GM12878 (cell line): ENCODE results near the gene CDKN2AIPNL. TPM values are rescaled to one million over a fixed set of nuclear protein-coding genes. Genes with fewer than 3 reads are reported as not detected.

Experiments used
- ATAC-seq: fragments of 200-7000 bp; cut with Tn5 transposase; 3 replicates; pipeline ENCODE4 v1.9.1; 2020; ENCODE audit warnings: mild to moderate bottlenecking, moderate library complexity
- BruUV-seq: library from RNA; stranded (reverse); fragments of 400-500 nt; replicated peaks from 2 replicates; lab custom pipeline; 2021; lab: Mats Ljungman, UMichigan
- CTCF ChIA-PET: fragments of 300-600 bp; sonication (Branson Sonifier 250); formaldehyde crosslinking; extraction: SDS; loops from one replicate; lab custom pipeline; 2021; ENCODE audit warnings: inconsistent platforms; lab: Yijun Ruan, JAX
- POLR2A ChIA-PET: fragments of 350-600 bp; formaldehyde crosslinking; extraction: SDS; loops from one replicate; lab custom pipeline; 2021; ENCODE audit warnings: inconsistent platforms; lab: Charles Lee
- RAD21 ChIA-PET: fragments of 300-600 bp; sonication (Branson Sonifier 250); formaldehyde crosslinking; loops from one replicate; lab custom pipeline; 2023; ENCODE audit warnings: antibody characterized with exemption; ENCODE audit not compliant: unreplicated experiment; lab: Charles Lee
- SMC1A ChIA-PET: fragments of 300-600 bp; sonication (Branson Sonifier 250); formaldehyde crosslinking; loops from one replicate; lab custom pipeline; 2023; ENCODE audit not compliant: unreplicated experiment, uncharacterized antibody; lab: Charles Lee
- DNase-seq: peaks from one replicate; pipeline ENCODE4 v3.0.0-alpha.2; 2011; ENCODE audit warnings: low read depth, low spot score
- FAIRE-seq: peaks from 3 replicates; lab custom pipeline; 2011; peaks lifted over from hg19 to GRCh38; lab: Jason Lieb, UNC
- H2AFZ ChIP-seq: 2 replicates; pipeline ENCODE4 v1.6.0; 2011; ENCODE audit warnings: low read depth, low read length, control low read depth; ENCODE audit not compliant: control insufficient read depth
- H3K27ac ChIP-seq: 2 replicates; pipeline ENCODE4 v1.5.1; 2011; ENCODE audit warnings: control low read depth; ENCODE audit not compliant: control insufficient read depth, insufficient read depth
- H3K27me3 ChIP-seq, 2 experiments: replicated peaks in 1 of 2; 2 replicates each; pipeline versions ENCODE4 v1.6.0 to v1.6.1; 2011; ENCODE audit warnings: low read length in 1 of 2; ENCODE audit not compliant: control insufficient read depth in 2 of 2, insufficient read depth in 2 of 2
- H3K36me3 ChIP-seq, 2 experiments: 2 replicates each; pipeline ENCODE4 v1.5.1; 2011; ENCODE audit warnings: low read length in 1 of 2; ENCODE audit not compliant: control insufficient read depth in 2 of 2, insufficient read depth in 2 of 2
- H3K4me1 ChIP-seq: 2 replicates; pipeline ENCODE4 v1.6.1; 2011; ENCODE audit warnings: mild to moderate bottlenecking, low read length, moderate library complexity, mixed read lengths; ENCODE audit not compliant: control insufficient read depth, insufficient read depth
- H3K4me2 ChIP-seq: 2 replicates; pipeline ENCODE4 v1.6.0; 2011; ENCODE audit warnings: control low read depth; ENCODE audit not compliant: control insufficient read depth, insufficient read depth
- H3K4me3 ChIP-seq: fragments of 200-600 bp; sonication (generic); 2 replicates; pipeline ENCODE4 v1.5.1; 2016
- H3K79me2 ChIP-seq: 2 replicates; pipeline ENCODE4 v1.6.0; 2011; ENCODE audit warnings: low read length; ENCODE audit not compliant: control insufficient read depth, insufficient read depth
- H3K9ac ChIP-seq: 2 replicates; pipeline ENCODE4 v1.8.0; 2011; ENCODE audit warnings: low read length, control low read depth, mixed read lengths; ENCODE audit not compliant: control insufficient read depth, insufficient read depth
- H3K9me3 ChIP-seq: replicated peaks from 3 replicates; pipeline ENCODE4 v1.5.1; 2011; ENCODE audit warnings: mild to moderate bottlenecking, low read length; ENCODE audit not compliant: control insufficient read depth, insufficient read depth
- H4K20me1 ChIP-seq: 2 replicates; pipeline ENCODE4 v1.6.0; 2011; ENCODE audit not compliant: control insufficient read depth, insufficient read depth
- ATF7 ChIP-seq: fragments of 450-650 bp; IDR thresholded peaks from 2 replicates; pipeline ENCODE4 v1.6.1; 2016; ENCODE audit warnings: low read depth, mild to moderate bottlenecking
- BMI1 ChIP-seq: fragments of 450-650 bp; IDR thresholded peaks from 2 replicates; pipeline ENCODE4 v1.6.1; 2016; ENCODE audit warnings: mild to moderate bottlenecking, moderate library complexity, borderline replicate concordance
- CBX5 ChIP-seq: sonication (generic); IDR thresholded peaks from 2 replicates; pipeline ENCODE4 v1.6.1; 2016; ENCODE audit warnings: low read depth, moderate library complexity, mild to moderate bottlenecking, inconsistent platforms
- CHD2 ChIP-seq: IDR thresholded peaks from 2 replicates; pipeline ENCODE4 v1.6.1; 2011; ENCODE audit warnings: low read depth, low read length, improper control_type of control experiment, borderline replicate concordance
- CREB1 ChIP-seq: IDR thresholded peaks from 2 replicates; pipeline ENCODE4 v1.6.1; 2012; ENCODE audit warnings: low read depth, mild to moderate bottlenecking, inconsistent platforms
- CREM ChIP-seq: IDR thresholded peaks from 2 replicates; pipeline ENCODE4 v1.6.1; 2014; ENCODE audit warnings: antibody characterized with exemption, low read depth
- ESRRA ChIP-seq: IDR thresholded peaks from 2 replicates; pipeline ENCODE4 v1.6.1; 2012; ENCODE audit warnings: mild to moderate bottlenecking, low read length, improper control_type of control experiment
- FOXK2 ChIP-seq: fragments of 450-650 bp; IDR thresholded peaks from 2 replicates; pipeline ENCODE4 v1.6.1; 2017; ENCODE audit warnings: mild to moderate bottlenecking, moderate library complexity
- HDGF ChIP-seq: fragments of 450-650 bp; IDR thresholded peaks from 2 replicates; pipeline ENCODE4 v1.6.1; 2016; ENCODE audit warnings: antibody characterized with exemption
- IKZF1 ChIP-seq: fragments of 450-650 bp; conservative IDR thresholded peaks from 2 replicates; pipeline ENCODE4 v1.6.1; 2017; ENCODE audit warnings: antibody characterized with exemption, mild to moderate bottlenecking
- IKZF2 ChIP-seq, 2 experiments: fragments of 450-650 bp; IDR thresholded peaks; 2 replicates each; pipeline ENCODE4 v1.6.1; 2017; ENCODE audit warnings: mild to moderate bottlenecking in 2 of 2, moderate library complexity in 2 of 2
- KAT2A ChIP-seq: conservative IDR thresholded peaks from 2 replicates; pipeline ENCODE4 v1.6.1; 2011; ENCODE audit warnings: low read depth, low read length; ENCODE audit not compliant: control insufficient read depth
- MEF2B ChIP-seq: fragments of 450-650 bp; IDR thresholded peaks from 2 replicates; pipeline ENCODE4 v1.6.1; 2018; ENCODE audit warnings: mild to moderate bottlenecking, moderate library complexity; ENCODE audit not compliant: partially characterized antibody, poor library complexity, severe bottlenecking
- MYB ChIP-seq: fragments of 150-350 bp; IDR thresholded peaks from 2 replicates; pipeline ENCODE4 v1.6.1; 2014; ENCODE audit warnings: mild to moderate bottlenecking, low read depth, low read length, borderline replicate concordance
- NFIC ChIP-seq: IDR thresholded peaks from 2 replicates; pipeline ENCODE4 v1.6.1; 2012; ENCODE audit warnings: low read depth, mild to moderate bottlenecking, inconsistent platforms, low read length, moderate library complexity
- NR2C2 ChIP-seq: IDR thresholded peaks from 2 replicates; pipeline ENCODE4 v1.6.1; 2011; ENCODE audit warnings: borderline replicate concordance, low read depth; ENCODE audit not compliant: control insufficient read depth, insufficient read length
- RCOR1 ChIP-seq: conservative IDR thresholded peaks from 2 replicates; pipeline ENCODE4 v1.6.1; 2012; ENCODE audit warnings: low read depth, low read length, improper control_type of control experiment
- SIN3A ChIP-seq: IDR thresholded peaks from 2 replicates; pipeline ENCODE4 v1.6.1; 2012; ENCODE audit warnings: low read depth, low read length, improper control_type of control experiment
- ZNF207 ChIP-seq: fragments of 450-650 bp; IDR thresholded peaks from 2 replicates; pipeline ENCODE4 v1.6.1; 2014; ENCODE audit warnings: antibody characterized with exemption, mild to moderate bottlenecking, borderline replicate concordance
- ZNF24 ChIP-seq: fragments of 450-650 bp; IDR thresholded peaks from 2 replicates; pipeline ENCODE4 v1.6.1; 2017; ENCODE audit warnings: antibody characterized with exemption, mild to moderate bottlenecking
- WGBS: methylation state at CpG from one replicate; pipeline ENCODE4 v1.1.6; 2016; ENCODE audit warnings: low lambda C conversion rate; ENCODE audit not compliant: insufficient replicate concordance, insufficient coverage; ENCODE audit errors: missing lambda C conversion rate; 5-methylcytosine and 5-hydroxymethylcytosine counted together
- in situ Hi-C: fragments of 300-500 bp; cut with MboI; formaldehyde crosslinking; loops from 9 replicates; pipeline ENCODE4 v1.14.3; 2018; ENCODE audit warnings: mixed read lengths
- intact Hi-C: fragments of 100-400 bp; cut with micrococcal nuclease; formaldehyde crosslinking; loops from one replicate; pipeline ENCODE4 v1.14.2; 2022; ENCODE audit not compliant: unreplicated experiment
- polyA plus RNA-seq, 11 experiments: library from polyadenylated mRNA; depleted of rRNA in 4 of 11; unstranded in 6 of 11; stranded (reverse) in 5 of 11; fragments of >200 nt; fragmentation: Nextera tagmentation in 4 of 11; fragmentation: Illumina TruSeq in 1 of 11; extraction: Ambion mirVana in 4 of 11; extraction: Trizol in 1 of 11; gene quantifications; 1 replicate in 1 of 11; 2 replicates in 10 of 11; pipeline versions ENCODE4 v1.2.1 to v1.2.3, GENCODE V29; 2011 to 2016; ENCODE audit warnings: inconsistent platforms in 2 of 11, missing spikeins in 2 of 11, low read depth in 1 of 11
- total RNA-seq, 4 experiments: library from RNA; depleted of rRNA in 3 of 4; stranded (reverse); fragments of >200 nt in 3 of 4; fragmentation: Illumina TruSeq in 1 of 4; extraction: Trizol in 1 of 4; gene quantifications; 2 replicates each; pipeline versions ENCODE4 v1.2.1 to v1.2.3, GENCODE V29; 2013 to 2021
- TF ChIP-seq, protein P1 (sequence below): fragments of 450-650 bp; IDR thresholded peaks from 2 replicates; pipeline ENCODE4 v1.6.1; 2014; ENCODE audit warnings: mild to moderate bottlenecking
- TF ChIP-seq, protein P2 (sequence below): fragments of 150-350 bp; IDR thresholded peaks from 2 replicates; pipeline ENCODE4 v1.6.1; 2014; ENCODE audit warnings: mild to moderate bottlenecking, low read depth, low read length
- TF ChIP-seq, protein P3 (sequence below): IDR thresholded peaks from 2 replicates; pipeline ENCODE4 v1.6.1; 2012; ENCODE audit warnings: low read length, inconsistent platforms

The CDKN2AIPNL gene
- total and polyA plus RNA-seq, 10 of the 15 experiments (the other 5 are each of a cell fraction or from before 2014, with no cell fraction given): 23.5 to 72.0 (median 36.6) TPM

DNA sequence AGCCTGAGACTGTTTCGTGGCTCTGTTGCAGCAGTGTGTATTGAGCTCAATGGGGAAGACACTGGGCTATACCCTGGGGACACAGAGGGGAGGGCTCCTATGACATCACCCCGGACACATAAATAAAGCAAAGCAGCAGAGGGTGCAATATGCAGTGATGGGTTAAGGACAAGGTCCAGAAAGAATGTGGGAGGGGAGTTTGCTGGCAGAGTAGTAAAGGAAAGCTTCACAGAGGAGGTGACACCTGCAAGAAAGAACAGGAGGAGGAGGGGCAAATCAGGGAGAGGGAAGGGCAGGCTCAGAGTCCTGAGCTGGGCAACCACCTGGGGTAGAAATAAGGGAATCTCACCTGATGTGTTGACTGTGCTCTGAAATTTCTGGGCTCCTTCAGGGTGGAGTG is 35.3 kb upstream of the CDKN2AIPNL start:
- H3K36me3 ChIP-seq: no peaks in the 10 kb centered on the region
- no peaks in the 10 kb centered on the region for H3K79me2 ChIP-seq
- in situ Hi-C loops (no loop called here), intact Hi-C loops (no loop called here)
- H3K27me3 ChIP-seq: no peaks in the 10 kb centered on the region
- no peak overlapping the region for H3K4me3 ChIP-seq
- no TSS peak for BruUV-seq
- ChIA-PET CTCF (interaction anchor here (0.8 to 2.5 kb wide), 10 partner anchors 10 to 140 kb away, joined by 3 to 7 read pairs (median 4); partner anchors contain the start of gene CDKN2AIPNL), RAD21 (interaction anchor here (0.5 to 3.2 kb wide), 10 partner anchors 10 to 422 kb away, joined by 3 to 16 read pairs (median 4); partner anchors contain the start of gene JADE2), SMC1A (interaction anchor here (0.6 to 4.5 kb wide), 9 partner anchors 11 to 143 kb away, joined by 3 to 20 read pairs (median 3); partner anchors contain the start of gene CDKN2AIPNL), POLR2A (interaction anchor here (0.5 to 1.6 kb wide), 5 partner anchors 10 to 80 kb away, joined by 3 to 9 read pairs (median 3); partner anchors contain the start of gene CDKN2AIPNL)
- no peaks in the 10 kb centered on the region for H4K20me1 ChIP-seq
- no peaks in the 10 kb centered on the region for H3K9me3 ChIP-seq
- no peak for DNase-seq
- H3K9ac ChIP-seq: no peak overlapping the region
- H3K4me2 ChIP-seq: no peak overlapping the region
- ATAC-seq: peak; percentile 95
- H3K4me1 ChIP-seq: peaks cover 4% of the 10 kb centered on the region; the same call in 1 of the 2 replicates
- 0% methylated on average over 2 of the region's 2 CpGs for WGBS
- no peak overlapping the region for H2AFZ ChIP-seq
- FAIRE-seq: no peak
- H3K27ac ChIP-seq: no peak overlapping the region
- 0 out of 2 replicates have a peak, but pooled peaks have one; percentile 26 for TF ChIP-seq CREM
- no peak for TF ChIP-seq CBX5
- TF ChIP-seq KAT2A: no peak
- TF ChIP-seq, protein P1, sequence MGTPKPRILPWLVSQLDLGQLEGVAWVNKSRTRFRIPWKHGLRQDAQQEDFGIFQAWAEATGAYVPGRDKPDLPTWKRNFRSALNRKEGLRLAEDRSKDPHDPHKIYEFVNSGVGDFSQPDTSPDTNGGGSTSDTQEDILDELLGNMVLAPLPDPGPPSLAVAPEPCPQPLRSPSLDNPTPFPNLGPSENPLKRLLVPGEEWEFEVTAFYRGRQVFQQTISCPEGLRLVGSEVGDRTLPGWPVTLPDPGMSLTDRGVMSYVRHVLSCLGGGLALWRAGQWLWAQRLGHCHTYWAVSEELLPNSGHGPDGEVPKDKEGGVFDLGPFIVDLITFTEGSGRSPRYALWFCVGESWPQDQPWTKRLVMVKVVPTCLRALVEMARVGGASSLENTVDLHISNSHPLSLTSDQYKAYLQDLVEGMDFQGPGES: no peak
- peak; percentile 83 for TF ChIP-seq MEF2B
- no peak for TF ChIP-seq BMI1
- TF ChIP-seq NR2C2: no peak
- TF ChIP-seq MYB: no peak
- TF ChIP-seq, protein P2, sequence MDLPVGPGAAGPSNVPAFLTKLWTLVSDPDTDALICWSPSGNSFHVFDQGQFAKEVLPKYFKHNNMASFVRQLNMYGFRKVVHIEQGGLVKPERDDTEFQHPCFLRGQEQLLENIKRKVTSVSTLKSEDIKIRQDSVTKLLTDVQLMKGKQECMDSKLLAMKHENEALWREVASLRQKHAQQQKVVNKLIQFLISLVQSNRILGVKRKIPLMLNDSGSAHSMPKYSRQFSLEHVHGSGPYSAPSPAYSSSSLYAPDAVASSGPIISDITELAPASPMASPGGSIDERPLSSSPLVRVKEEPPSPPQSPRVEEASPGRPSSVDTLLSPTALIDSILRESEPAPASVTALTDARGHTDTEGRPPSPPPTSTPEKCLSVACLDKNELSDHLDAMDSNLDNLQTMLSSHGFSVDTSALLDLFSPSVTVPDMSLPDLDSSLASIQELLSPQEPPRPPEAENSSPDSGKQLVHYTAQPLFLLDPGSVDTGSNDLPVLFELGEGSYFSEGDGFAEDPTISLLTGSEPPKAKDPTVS: no peak
- no peak for TF ChIP-seq HDGF
- TF ChIP-seq IKZF2 (IDR thresholded peaks at IDR 0.05): no peak
- 0 out of 2 replicates have a peak, but pooled peaks have one; percentile 19 for TF ChIP-seq CREB1
- no peak for TF ChIP-seq NFIC
- TF ChIP-seq IKZF1: no peak
- no peak for TF ChIP-seq SIN3A
- no peak for TF ChIP-seq ZNF24
- TF ChIP-seq ZNF207: no peak
- TF ChIP-seq, protein P3, sequence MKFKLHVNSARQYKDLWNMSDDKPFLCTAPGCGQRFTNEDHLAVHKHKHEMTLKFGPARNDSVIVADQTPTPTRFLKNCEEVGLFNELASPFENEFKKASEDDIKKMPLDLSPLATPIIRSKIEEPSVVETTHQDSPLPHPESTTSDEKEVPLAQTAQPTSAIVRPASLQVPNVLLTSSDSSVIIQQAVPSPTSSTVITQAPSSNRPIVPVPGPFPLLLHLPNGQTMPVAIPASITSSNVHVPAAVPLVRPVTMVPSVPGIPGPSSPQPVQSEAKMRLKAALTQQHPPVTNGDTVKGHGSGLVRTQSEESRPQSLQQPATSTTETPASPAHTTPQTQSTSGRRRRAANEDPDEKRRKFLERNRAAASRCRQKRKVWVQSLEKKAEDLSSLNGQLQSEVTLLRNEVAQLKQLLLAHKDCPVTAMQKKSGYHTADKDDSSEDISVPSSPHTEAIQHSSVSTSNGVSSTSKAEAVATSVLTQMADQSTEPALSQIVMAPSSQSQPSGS: 0 out of 2 replicates have a peak, but pooled peaks have one; percentile 18
- TF ChIP-seq ATF7: peak; percentile 89
- no peak for TF ChIP-seq FOXK2
- TF ChIP-seq CHD2: no peak
- no peak for TF ChIP-seq RCOR1
- no peak for TF ChIP-seq ESRRA
